WTC11 (cell line): Measurements from ENCODE around the gene H1-8. TPM values are rescaled to one million over a fixed set of nuclear protein-coding genes. Genes with fewer than 3 reads are reported as not detected.
"Not testable (repeated sequence)": the region's sequence is repeated elsewhere in the genome, so short reads cannot be mapped to it uniquely, and the experiment has no call there.

ENCODE experiments used
- ATAC-seq: fragments of 200-7000 bp; cut with Tn5 transposase; 2 replicates; pipeline ENCODE4 v1.10.0; 2021; ENCODE audit warnings: mild to moderate bottlenecking, moderate library complexity
- CTCF ChIA-PET: fragments of 300-600 bp; sonication (Branson Sonifier 250); formaldehyde crosslinking; loops from one replicate; lab custom pipeline; 2021; ENCODE audit warnings: antibody characterized with exemption; lab: Charles Lee
- POLR2A ChIA-PET: fragments of 350-600 bp; sonication (Branson Sonifier 250); formaldehyde crosslinking; loops from one replicate; lab custom pipeline; 2021; ENCODE audit warnings: antibody characterized with exemption; lab: Charles Lee
- DNase-seq: peaks from one replicate; pipeline ENCODE4 v3.0.0; 2021; ENCODE audit warnings: low spot score
- H3K27ac Mint-ChIP-seq: 2 replicates; pipeline ENCODE4 v1.8.0; 2021; ENCODE audit warnings: mixed read lengths
- H3K27me3 Mint-ChIP-seq: 2 replicates; pipeline ENCODE4 v1.8.0; 2021; ENCODE audit warnings: low read depth, mild to moderate bottlenecking, moderate library complexity, mixed read lengths
- H3K36me3 Mint-ChIP-seq: 2 replicates; pipeline ENCODE4 v1.8.0; 2021; ENCODE audit warnings: mixed read lengths
- H3K4me1 Mint-ChIP-seq: 2 replicates; pipeline ENCODE4 v1.8.0; 2022; ENCODE audit warnings: mixed read lengths
- H3K4me3 Mint-ChIP-seq: 2 replicates; pipeline ENCODE4 v1.8.0; 2021; ENCODE audit warnings: mild to moderate bottlenecking, moderate library complexity, mixed read lengths
- H3K9me3 Mint-ChIP-seq: 2 replicates; pipeline ENCODE4 v1.8.0; 2021; ENCODE audit warnings: mixed read lengths
- ATF1 ChIP-seq: sonication (generic); formaldehyde crosslinking; IDR thresholded peaks from 2 replicates; pipeline ENCODE4 v1.8.1; 2023; ENCODE audit warnings: mild to moderate bottlenecking, moderate library complexity, missing genetic modification reagents
- ATF6 ChIP-seq: sonication (generic); formaldehyde crosslinking; IDR thresholded peaks from 2 replicates; pipeline ENCODE4 v1.8.1; 2023; ENCODE audit warnings: mild to moderate bottlenecking, missing genetic modification reagents
- FOXP4 ChIP-seq: sonication (generic); formaldehyde crosslinking; IDR thresholded peaks from 2 replicates; pipeline ENCODE4 v1.8.0; 2022; ENCODE audit warnings: mild to moderate bottlenecking, missing genetic modification reagents
- HMGA2 ChIP-seq: fragments of 250-450 bp; sonication (Bioruptor Pico); IDR thresholded peaks from 2 replicates; pipeline ENCODE4 v1.4.0; 2021; ENCODE audit warnings: mild to moderate bottlenecking, moderate library complexity
- IRF2 ChIP-seq: sonication (generic); formaldehyde crosslinking; IDR thresholded peaks from 2 replicates; pipeline ENCODE4 v1.8.0; 2022; ENCODE audit warnings: low read depth, missing genetic modification reagents, borderline replicate concordance
- JAZF1 ChIP-seq: fragments of 250-450 bp; sonication (Bioruptor Pico); IDR thresholded peaks from 2 replicates; pipeline ENCODE4 v1.9.0; 2021; ENCODE audit warnings: moderate library complexity, mild to moderate bottlenecking, inconsistent platforms
- JUN ChIP-seq: sonication (generic); formaldehyde crosslinking; IDR thresholded peaks from 2 replicates; pipeline ENCODE4 v1.8.0; 2023; ENCODE audit warnings: mild to moderate bottlenecking, missing genetic modification reagents
- MYBL2 ChIP-seq: sonication (generic); formaldehyde crosslinking; IDR thresholded peaks from 2 replicates; pipeline ENCODE4 v1.8.1; 2023; ENCODE audit warnings: mild to moderate bottlenecking, moderate library complexity, missing genetic modification reagents
- NFATC4 ChIP-seq: fragments of 250-450 bp; sonication (Bioruptor Pico); IDR thresholded peaks from 2 replicates; pipeline ENCODE4 v1.9.0; 2021; ENCODE audit warnings: mild to moderate bottlenecking
- NR1H2 ChIP-seq: sonication (generic); formaldehyde crosslinking; IDR thresholded peaks from 2 replicates; pipeline ENCODE4 v1.9.0; 2021; ENCODE audit warnings: mild to moderate bottlenecking, moderate library complexity, missing genetic modification reagents
- PRDM15 ChIP-seq: sonication (generic); formaldehyde crosslinking; IDR thresholded peaks from 2 replicates; pipeline ENCODE4 v1.8.0; 2022; ENCODE audit warnings: missing genetic modification reagents
- SMAD4 ChIP-seq: sonication (generic); formaldehyde crosslinking; IDR thresholded peaks from 2 replicates; pipeline ENCODE4 v1.8.0; 2022; ENCODE audit warnings: mild to moderate bottlenecking, missing genetic modification reagents
- SOX15 ChIP-seq: fragments of 250-450 bp; sonication (Bioruptor Pico); IDR thresholded peaks from 2 replicates; pipeline ENCODE4 v1.9.0; 2021; ENCODE audit warnings: mild to moderate bottlenecking
- ZMAT4 ChIP-seq: fragments of 250-450 bp; sonication (Bioruptor Pico); IDR thresholded peaks from 2 replicates; pipeline ENCODE4 v1.9.0; 2021; ENCODE audit warnings: mild to moderate bottlenecking
- ZNF263 ChIP-seq: sonication (generic); formaldehyde crosslinking; IDR thresholded peaks from 2 replicates; pipeline ENCODE4 v1.8.1; 2022; ENCODE audit warnings: low read depth, mild to moderate bottlenecking, moderate library complexity, missing genetic modification reagents
- ZNF396 ChIP-seq: fragments of 250-450 bp; sonication (Bioruptor Pico); IDR thresholded peaks from 2 replicates; pipeline ENCODE4 v1.8.0; 2021; ENCODE audit warnings: mild to moderate bottlenecking, moderate library complexity, borderline replicate concordance
- ZNF423 ChIP-seq: fragments of 250-450 bp; sonication (Bioruptor Pico); IDR thresholded peaks from 2 replicates; pipeline ENCODE4 v2.1.2; 2022; ENCODE audit warnings: mild to moderate bottlenecking, moderate library complexity
- ZNF671 ChIP-seq: fragments of 250-450 bp; sonication (Bioruptor Pico); IDR thresholded peaks from 2 replicates; pipeline ENCODE4 v1.8.0; 2021; ENCODE audit warnings: mild to moderate bottlenecking
- total RNA-seq: library from RNA; stranded (reverse); gene quantifications from 3 replicates; pipeline ENCODE4 v1.2.3, GENCODE V29; 2021

The H1-8 gene
- total RNA-seq, 1 experiment from 2014 or later = not detected

GRCh38 chr3:129543999-129544398 lies 1.0 kb downstream of the H1-8 start (continued):
- TF ChIP-seq ZMAT4 = no peak

GRCh38 chr3:129545951-129546350 lies 3.0 kb downstream of the H1-8 start:
- POLR2A ChIA-PET, H3K27ac Mint-ChIP-seq, CTCF ChIA-PET, H3K9me3 Mint-ChIP-seq, H3K4me3 Mint-ChIP-seq, ATAC-seq, DNase-seq, H3K27me3 Mint-ChIP-seq, H3K4me1 Mint-ChIP-seq, H3K36me3 Mint-ChIP-seq: not testable (repeated sequence)
- TF ChIP-seq HMGA2 (CRISPR knock-in tag) = peak; percentile 67

GRCh38 chr3:129547241-129547640 lies 4.3 kb downstream of the H1-8 start:
- Mint-ChIP-seq H3K27ac (no peak overlapping the region), H3K9me3 (no peaks in the 10 kb centered on the region), H3K4me3 (no peak overlapping the region), H3K36me3 (no peaks in the 10 kb centered on the region), H3K4me1 (peaks cover 6% of the 10 kb centered on the region), H3K27me3 (no peaks in the 10 kb centered on the region)
- ATAC-seq = no peak
- DNase-seq = no peak
- no peak for TF ChIP-seq MYBL2 (CRISPR knock-in tag)
- no peak for TF ChIP-seq ATF1 (CRISPR knock-in tag)
- TF ChIP-seq NR1H2 (CRISPR knock-in tag) = no peak
- TF ChIP-seq JAZF1 (CRISPR knock-in tag) = no peak
- no peak for TF ChIP-seq JUN
- TF ChIP-seq ATF6 (CRISPR knock-in tag) = no peak
- no peak for TF ChIP-seq ZNF671 (CRISPR knock-in tag)
- TF ChIP-seq NFATC4 (CRISPR knock-in tag) = no peak
- TF ChIP-seq ZNF263 (CRISPR knock-in tag) = no peak
- no peak for TF ChIP-seq SOX15 (CRISPR knock-in tag)
- no peak for TF ChIP-seq ZNF396 (CRISPR knock-in tag)
- no peak for TF ChIP-seq PRDM15 (CRISPR knock-in tag)
- no peak for TF ChIP-seq FOXP4 (CRISPR knock-in tag)
- TF ChIP-seq IRF2 (CRISPR knock-in tag) = no peak
- TF ChIP-seq ZNF423 (CRISPR knock-in tag) = no peak
- no peak for TF ChIP-seq SMAD4 (CRISPR knock-in tag)
- ChIA-PET POLR2A (no interaction called here), CTCF (interaction anchor here (1.4 kb wide), 1 partner anchor 13 kb away, joined by 3 read pairs; no protein-coding TSS in a partner anchor)
